ENCODE data around the gene CHURC1.

DNA sequence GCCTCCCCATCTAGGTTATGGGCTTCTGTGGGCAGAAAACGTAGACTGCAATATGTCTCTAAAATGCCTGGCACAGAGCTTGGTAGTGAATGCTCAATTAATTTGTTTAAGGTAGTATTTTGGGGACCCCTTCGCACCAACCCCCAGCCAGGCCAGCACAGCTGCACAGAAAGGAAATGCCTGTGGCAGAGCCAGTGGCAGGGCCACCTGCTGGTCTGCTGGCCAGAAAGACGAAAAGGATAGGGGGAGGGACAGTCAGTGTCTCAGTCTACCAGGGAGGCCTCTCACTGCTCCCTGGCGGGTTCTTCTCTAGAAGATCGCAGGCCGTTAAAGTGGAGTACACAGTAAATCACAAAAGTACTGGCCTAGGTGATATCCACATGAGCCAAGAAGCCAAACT lies 54.4 kb downstream of the CHURC1 start:
- no peak for TF ChIP-seq CTCF (IDR thresholded peaks at IDR 0.05)
- TF ChIP-seq EP300 (IDR thresholded peaks at IDR 0.05): no peak
- no peak for TF ChIP-seq POLR2A (IDR thresholded peaks at IDR 0.05)
